Stimulated activated CD8-positive, alpha-beta memory T cell treated with anti-CD3 and anti-CD28 coated beads, Interleukin-12 subunit alpha, Interleukin-12 subunit beta, amount 100 ng/mL, for 24 hours (primary cell): ENCODE data around the gene CMTM4.
"Not testable (repeated sequence)": the region's sequence is repeated elsewhere in the genome, so short reads cannot be mapped to it uniquely, and the experiment has no call there.

Experiments used
- DNase-seq: peaks from one replicate; pipeline ENCODE4 v3.0.0-alpha.2; 2020; ENCODE audit errors: extremely low read depth

Gene CMTM4

GRCh38 chr16:66705790-66706505, 9.4 kb upstream of the CMTM4 start:
- no peak for DNase-seq

DNA sequence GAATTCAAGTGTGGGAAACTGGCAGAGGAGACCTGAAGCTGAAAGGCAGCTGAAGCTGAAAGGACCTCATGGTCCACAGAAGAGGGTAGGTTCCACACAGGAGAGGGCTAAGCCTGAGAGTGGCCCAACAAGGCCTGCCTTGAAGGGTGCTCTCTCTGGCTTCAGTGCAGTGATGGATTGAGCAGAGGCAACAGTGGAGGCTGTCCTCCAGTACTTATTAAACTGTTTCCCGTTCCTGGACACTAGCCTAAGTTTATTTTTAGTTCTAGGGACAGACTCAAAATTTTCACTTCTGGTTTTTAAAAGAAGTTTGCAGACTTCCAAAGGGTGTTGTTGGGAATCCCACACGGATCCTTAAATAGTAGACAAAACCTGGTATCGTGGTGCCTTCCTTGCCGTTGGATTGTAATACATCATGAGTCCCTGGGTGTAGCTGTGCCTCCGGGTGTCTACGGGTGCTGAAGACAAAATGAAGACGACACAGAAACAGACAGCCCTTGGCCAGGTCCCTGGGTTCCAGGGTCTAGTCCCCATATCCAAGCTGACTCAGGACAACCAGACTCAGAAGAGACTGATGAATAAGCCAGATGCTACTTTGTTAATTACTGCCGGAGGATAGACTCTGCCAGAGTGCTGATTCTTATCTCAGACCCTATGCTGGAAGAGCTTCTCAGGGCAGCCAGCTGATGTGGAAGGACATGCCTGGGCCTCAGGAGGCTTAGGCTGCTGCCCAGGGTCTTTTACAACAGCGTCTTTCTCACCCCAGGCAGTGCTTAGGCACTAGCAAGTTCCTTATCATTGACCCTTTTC, 7.1 kb upstream of the CMTM4 start:
- no peak for DNase-seq

GRCh38 chr16:66701516-66701915, 5.0 kb upstream of the CMTM4 start:
- DNase-seq: no peak

- DNase-seq: no peak
Measured at GRCh38 chr16:66701026-66701425, 4.5 kb upstream of the CMTM4 start.

DNA sequence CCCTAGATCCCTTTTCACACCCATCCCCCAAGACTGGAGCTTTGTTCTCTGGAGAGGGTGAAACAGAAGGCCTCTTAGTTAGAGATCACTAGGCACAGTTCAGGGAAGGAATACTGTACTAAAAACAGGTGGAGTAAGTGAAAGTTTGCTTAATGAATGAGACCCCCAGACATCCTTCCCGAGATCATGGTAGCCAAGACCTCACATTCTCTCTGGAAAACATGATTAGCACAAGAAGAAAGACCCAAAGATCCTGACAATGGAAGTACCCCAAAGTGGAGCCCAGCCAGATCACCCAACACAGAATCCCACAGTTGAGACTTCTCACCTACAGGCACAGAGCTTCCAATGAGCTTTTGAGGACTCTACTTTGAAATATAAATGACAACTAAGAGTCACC, 3.4 kb upstream of the CMTM4 start:
- DNase-seq: no peak

- DNase-seq: no peak
Measured at GRCh38 chr16:66698046-66698445, 1.5 kb upstream of the CMTM4 start.

- no peak for DNase-seq
Measured at GRCh38 chr16:66695935-66696668, 441 bp downstream of the CMTM4 start.

- DNase-seq: no peak
Measured at GRCh38 chr16:66695471-66695934, 1.0 kb downstream of the CMTM4 start.

- no peak for DNase-seq
Measured at GRCh38 chr16:66693149-66693548, 3.4 kb downstream of the CMTM4 start.

DNA sequence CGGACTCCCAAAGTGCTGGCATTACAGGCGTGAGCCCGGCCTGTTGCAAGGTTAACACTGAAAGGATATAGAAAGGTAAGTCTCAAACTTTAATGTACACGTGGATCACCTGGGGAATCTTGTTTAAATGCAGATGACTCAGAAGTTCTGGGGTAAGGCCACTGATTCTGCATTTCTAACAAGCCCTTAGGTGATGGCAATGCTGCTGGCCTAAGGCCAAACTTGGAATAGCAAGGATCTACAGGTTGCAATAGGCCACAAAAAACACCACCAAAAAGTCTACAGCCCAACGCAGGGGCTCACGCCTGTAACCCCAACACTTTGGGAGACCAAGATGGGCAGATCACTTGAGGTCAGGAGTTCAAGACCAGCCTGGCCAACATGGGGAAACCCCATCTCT, 4.2 kb downstream of the CMTM4 start:
- DNase-seq: no peak

- DNase-seq: no peak
Measured at GRCh38 chr16:66691234-66691633, 5.3 kb downstream of the CMTM4 start.

- DNase-seq: no peak
Measured at GRCh38 chr16:66690106-66690847, 6.3 kb downstream of the CMTM4 start.

DNA sequence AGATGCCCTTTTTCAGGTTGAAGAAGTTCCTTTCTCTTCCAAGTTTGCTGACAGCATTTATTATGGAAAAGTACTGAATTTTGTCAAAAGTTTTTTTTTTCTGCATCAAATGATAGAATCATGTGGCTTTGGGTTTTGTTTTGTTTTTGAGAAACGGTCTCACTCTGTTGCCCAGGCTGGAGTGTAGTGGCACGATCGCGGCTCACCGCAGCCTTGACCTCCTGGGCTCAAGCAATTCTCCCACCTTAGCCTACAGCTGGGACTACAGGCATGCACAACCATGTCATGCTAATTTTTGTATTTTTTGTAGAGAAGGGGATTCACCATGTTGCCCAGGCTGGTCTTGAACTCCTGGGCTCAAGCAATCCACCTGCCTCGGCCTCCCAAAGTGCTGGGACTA, 7.3 kb downstream of the CMTM4 start:
- DNase-seq: no peak

DNA sequence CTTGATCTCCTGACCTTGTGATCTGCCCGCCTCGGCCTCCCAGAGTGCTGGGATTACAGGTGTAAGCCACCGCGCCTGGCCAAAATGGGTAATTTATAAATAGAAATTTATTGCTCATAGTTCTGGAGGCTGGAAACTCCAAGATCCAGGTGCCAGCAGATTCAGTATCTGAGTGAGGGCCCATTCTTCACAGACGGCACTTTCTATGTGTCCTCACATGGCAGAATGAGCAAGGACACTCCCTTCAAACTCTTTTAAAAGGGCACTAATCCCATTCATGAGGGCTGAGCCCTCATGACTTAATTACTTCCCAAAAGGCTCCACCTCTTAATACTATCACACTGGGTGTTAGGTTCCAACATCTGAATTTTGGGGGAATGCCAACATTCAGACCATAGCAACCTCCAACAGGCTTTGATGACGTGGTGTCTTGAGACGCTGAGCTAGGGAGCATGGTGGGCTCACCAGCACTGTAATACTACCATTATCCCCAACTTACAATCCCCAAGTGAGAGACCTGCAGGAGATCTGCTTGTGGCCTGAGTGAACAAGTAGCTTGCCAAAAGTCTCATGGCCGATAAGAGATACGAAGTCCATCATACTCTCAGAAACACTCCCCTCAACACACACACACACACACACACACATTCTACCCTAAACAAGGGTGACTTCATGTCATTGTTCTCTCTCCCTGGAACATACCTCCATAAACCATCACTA, 8.5 kb downstream of the CMTM4 start:
- DNase-seq: no peak

GRCh38 chr16:66685501-66686115, 10.9 kb downstream of the CMTM4 start:
- DNase-seq: not testable (repeated sequence)

- no peak for DNase-seq
Measured at GRCh38 chr16:66682271-66682670, 14.3 kb downstream of the CMTM4 start.

DNA sequence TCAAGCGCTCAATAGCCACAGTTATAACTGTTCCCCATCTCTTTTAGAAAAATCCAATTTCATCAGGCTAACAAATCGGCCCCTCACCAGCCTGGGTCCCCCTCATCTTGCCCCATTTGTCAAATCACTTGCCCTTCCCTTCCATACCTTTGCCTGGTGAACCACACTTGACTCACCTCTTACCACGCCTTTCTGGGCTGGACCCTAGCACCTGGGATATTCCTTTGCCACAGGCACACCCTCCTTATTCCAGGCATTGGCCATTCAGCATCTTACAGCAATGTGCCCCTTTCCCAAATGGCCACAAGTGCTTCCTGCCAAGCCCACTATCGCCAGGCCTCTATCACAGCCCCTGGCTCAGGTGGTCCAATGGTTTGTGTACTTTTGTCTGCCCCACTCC, 14.9 kb downstream of the CMTM4 start:
- no peak for DNase-seq

GRCh38 chr16:66678337-66678736, 18.2 kb downstream of the CMTM4 start:
- no peak for DNase-seq

GRCh38 chr16:66677836-66678235, 18.7 kb downstream of the CMTM4 start:
- DNase-seq: no peak

- no peak for DNase-seq
Measured at GRCh38 chr16:66677179-66677578, 19.4 kb downstream of the CMTM4 start.

- DNase-seq: no peak
Measured at GRCh38 chr16:66676599-66676998, 19.9 kb downstream of the CMTM4 start.
